DND-41 (cell line): Measurements from ENCODE around the gene COPZ1.
"Not testable (repeated sequence)": the region's sequence is repeated elsewhere in the genome, so short reads cannot be mapped to it uniquely, and the experiment has no call there.

Experiments used
- ATAC-seq: fragments of 200-7000 bp; cut with Tn5 transposase; 3 replicates; pipeline ENCODE4 v1.9.1; 2021; ENCODE audit warnings: low read depth; ENCODE audit not compliant: insufficient read depth
- DNase-seq: peaks from one replicate; pipeline ENCODE4 v3.0.0-alpha.2; 2020
- H2AFZ ChIP-seq: 2 replicates; pipeline ENCODE4 v1.6.0; 2012; ENCODE audit warnings: low read depth, low read length
- H3K27ac ChIP-seq: 2 replicates; pipeline ENCODE4 v1.5.1; 2012; ENCODE audit warnings: low read length, inconsistent platforms
- H3K27me3 ChIP-seq: fragments of 200-600 bp; sonication (generic); 2 replicates; pipeline ENCODE4 v1.6.0; 2012; ENCODE audit warnings: low read length, mild to moderate bottlenecking, inconsistent platforms; ENCODE audit not compliant: insufficient read depth, poor library complexity
- H3K36me3 ChIP-seq: 2 replicates; pipeline ENCODE4 v1.5.1; 2012; ENCODE audit warnings: low read length, inconsistent platforms; ENCODE audit not compliant: insufficient read depth
- H3K4me1 ChIP-seq: 2 replicates; pipeline ENCODE4 v1.5.1; 2012; ENCODE audit warnings: mild to moderate bottlenecking, low read length; ENCODE audit not compliant: insufficient read depth
- H3K4me2 ChIP-seq: 2 replicates; pipeline ENCODE4 v1.6.0; 2012; ENCODE audit warnings: mild to moderate bottlenecking, moderate library complexity, low read length, inconsistent platforms; ENCODE audit not compliant: insufficient read depth
- H3K4me3 ChIP-seq, 2 experiments: fragments of 200-600 bp in 1 of 2; shearing (Covaris generic) in 1 of 2; 2 replicates each; pipeline ENCODE4 v1.5.1; 2012 to 2016; ENCODE audit warnings: inconsistent platforms in 2 of 2, low read length in 2 of 2, mild to moderate bottlenecking in 2 of 2, low read depth in 1 of 2, moderate library complexity in 1 of 2
- H3K79me2 ChIP-seq: 2 replicates; pipeline ENCODE4 v1.6.0; 2012; ENCODE audit warnings: low read length, inconsistent platforms; ENCODE audit not compliant: insufficient read depth
- H3K9ac ChIP-seq: 2 replicates; pipeline ENCODE4 v1.6.0; 2012; ENCODE audit warnings: low read depth, mild to moderate bottlenecking, inconsistent platforms, low read length, moderate library complexity
- H3K9me3 ChIP-seq: 2 replicates; pipeline ENCODE4 v1.5.1; 2012; ENCODE audit warnings: low read length, moderate library complexity, mild to moderate bottlenecking, inconsistent platforms; ENCODE audit not compliant: insufficient read depth, severe bottlenecking
- H4K20me1 ChIP-seq: 2 replicates; pipeline ENCODE4 v1.6.0; 2012; ENCODE audit warnings: low read length; ENCODE audit not compliant: insufficient read depth
- EZH2 ChIP-seq: IDR thresholded peaks from 3 replicates; pipeline ENCODE4 v1.6.1; 2012; ENCODE audit warnings: borderline replicate concordance, low read depth, mild to moderate bottlenecking, moderate library complexity, low read length, inconsistent platforms; ENCODE audit not compliant: severe bottlenecking
- TF ChIP-seq, protein P1 (sequence below): IDR thresholded peaks from 2 replicates; pipeline ENCODE4 v1.5.1; 2012; ENCODE audit warnings: borderline replicate concordance, low read length, moderate library complexity, mild to moderate bottlenecking; ENCODE audit not compliant: poor library complexity, severe bottlenecking; ENCODE audit errors: extremely low read depth

Gene COPZ1

DNA sequence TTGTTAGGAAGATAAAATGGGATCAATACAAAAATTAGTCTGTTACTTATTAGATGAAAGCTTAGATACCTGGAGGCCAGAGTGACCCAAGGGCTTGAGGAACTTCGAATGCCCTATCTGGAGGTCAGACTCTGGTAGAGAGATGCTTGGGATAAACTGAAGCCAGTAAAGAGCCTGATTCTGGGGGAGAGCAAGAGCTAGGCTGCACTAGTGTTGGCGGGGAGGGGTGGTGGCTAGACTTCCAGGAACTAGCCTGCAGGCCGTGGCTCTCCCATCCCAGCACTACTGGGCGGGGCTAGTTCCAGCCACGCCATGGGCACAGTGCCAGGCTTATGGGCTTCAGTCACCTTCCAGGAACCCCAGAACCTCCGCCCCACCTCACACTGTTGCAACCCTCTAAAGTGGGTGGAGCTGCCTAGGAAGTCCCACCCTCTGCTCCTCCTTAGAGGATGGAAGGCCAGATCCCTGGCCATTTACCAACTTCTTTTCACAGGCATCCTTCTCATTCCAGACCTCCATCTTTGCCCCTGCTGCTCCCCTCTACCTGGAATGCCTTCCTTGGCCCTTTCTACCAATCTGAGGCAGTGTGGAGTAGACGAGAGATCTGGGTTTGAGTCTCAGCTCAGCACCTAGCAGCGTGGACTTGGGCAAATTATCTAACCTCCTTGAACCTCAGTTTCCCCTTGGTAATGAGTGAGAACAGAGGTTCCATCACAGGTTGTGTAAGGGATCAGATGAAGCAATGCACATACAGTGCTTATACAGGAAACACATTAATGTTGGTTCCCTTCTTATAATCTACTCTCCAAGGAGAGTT, 17.8 kb upstream of the COPZ1 start:
- H2AFZ ChIP-seq = no peak overlapping the region
- ATAC-seq (no peak), DNase-seq (peak; percentile 24)
- TF ChIP-seq EZH2 = no peak
- TF ChIP-seq, protein P1, sequence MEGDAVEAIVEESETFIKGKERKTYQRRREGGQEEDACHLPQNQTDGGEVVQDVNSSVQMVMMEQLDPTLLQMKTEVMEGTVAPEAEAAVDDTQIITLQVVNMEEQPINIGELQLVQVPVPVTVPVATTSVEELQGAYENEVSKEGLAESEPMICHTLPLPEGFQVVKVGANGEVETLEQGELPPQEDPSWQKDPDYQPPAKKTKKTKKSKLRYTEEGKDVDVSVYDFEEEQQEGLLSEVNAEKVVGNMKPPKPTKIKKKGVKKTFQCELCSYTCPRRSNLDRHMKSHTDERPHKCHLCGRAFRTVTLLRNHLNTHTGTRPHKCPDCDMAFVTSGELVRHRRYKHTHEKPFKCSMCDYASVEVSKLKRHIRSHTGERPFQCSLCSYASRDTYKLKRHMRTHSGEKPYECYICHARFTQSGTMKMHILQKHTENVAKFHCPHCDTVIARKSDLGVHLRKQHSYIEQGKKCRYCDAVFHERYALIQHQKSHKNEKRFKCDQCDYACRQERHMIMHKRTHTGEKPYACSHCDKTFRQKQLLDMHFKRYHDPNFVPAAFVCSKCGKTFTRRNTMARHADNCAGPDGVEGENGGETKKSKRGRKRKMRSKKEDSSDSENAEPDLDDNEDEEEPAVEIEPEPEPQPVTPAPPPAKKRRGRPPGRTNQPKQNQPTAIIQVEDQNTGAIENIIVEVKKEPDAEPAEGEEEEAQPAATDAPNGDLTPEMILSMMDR = no peak
- H3K4me1 ChIP-seq = peaks cover 17% of the 10 kb centered on the region
- H3K27ac ChIP-seq = no peak overlapping the region
- H3K79me2 ChIP-seq = no peaks in the 10 kb centered on the region
- no peaks in the 10 kb centered on the region for H4K20me1 ChIP-seq
- peaks cover 6% of the 10 kb centered on the region for H3K27me3 ChIP-seq
- H3K4me3 ChIP-seq = no peak overlapping the region
- no peak overlapping the region for H3K4me2 ChIP-seq
- no peaks in the 10 kb centered on the region for H3K36me3 ChIP-seq
- H3K9ac ChIP-seq = no peak overlapping the region
- H3K9me3 ChIP-seq = no peaks in the 10 kb centered on the region

DNA sequence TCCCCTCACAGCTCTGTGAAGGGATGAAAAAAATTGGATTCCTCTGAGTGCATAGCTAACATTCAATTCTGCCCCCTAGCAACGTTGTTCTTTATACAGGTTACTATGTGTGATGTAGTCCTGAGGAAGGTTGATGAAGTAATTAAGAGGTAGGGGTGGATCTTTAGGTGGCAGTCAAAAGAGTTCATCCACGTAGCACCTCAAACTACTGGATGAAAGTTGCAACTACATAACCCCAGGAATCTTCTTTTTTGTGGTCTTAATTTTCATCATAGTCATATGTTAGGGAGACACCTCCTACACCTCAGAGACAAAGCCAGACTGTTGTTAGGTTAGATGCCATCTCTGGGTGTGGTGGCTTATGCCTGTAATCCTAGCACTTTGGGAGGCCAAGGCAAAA, 13.9 kb upstream of the COPZ1 start:
- Histone ChIP-seq H2AFZ (no peak overlapping the region), H3K9ac (no peak overlapping the region), H4K20me1 (no peaks in the 10 kb centered on the region), H3K36me3 (no peaks in the 10 kb centered on the region), H3K4me3 (no peak overlapping the region), H3K4me1 (no peaks in the 10 kb centered on the region), H3K27me3 (no peaks in the 10 kb centered on the region), H3K4me2 (no peak overlapping the region), H3K9me3 (no peaks in the 10 kb centered on the region), H3K79me2 (no peaks in the 10 kb centered on the region), H3K27ac (no peak overlapping the region)
- no peak for TF ChIP-seq EZH2
- TF ChIP-seq, protein P1 = no peak
- no peak for ATAC-seq
- DNase-seq = no peak

DNA sequence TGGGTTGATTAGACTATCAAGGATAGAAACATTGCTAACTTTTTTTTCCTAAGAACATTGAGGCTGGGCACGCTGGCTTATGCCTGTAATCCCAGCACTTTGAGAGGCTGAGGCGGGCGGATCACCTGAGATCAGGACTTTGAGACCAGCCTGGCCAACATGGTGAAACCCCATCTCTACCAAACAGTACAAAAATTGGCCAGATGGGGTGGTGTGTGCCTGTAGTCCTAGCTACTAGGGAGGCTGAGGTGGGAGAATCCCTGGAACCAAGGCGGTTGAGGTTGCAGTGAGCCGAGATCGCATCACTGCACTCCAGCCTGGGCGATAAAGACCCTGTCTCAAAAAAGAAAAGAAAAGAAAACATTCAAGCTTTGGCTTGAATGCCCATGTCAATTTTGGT, 12.6 kb upstream of the COPZ1 start:
- not testable (repeated sequence) for H3K27ac ChIP-seq, ATAC-seq, H3K9ac ChIP-seq, H3K4me3 ChIP-seq, H3K9me3 ChIP-seq, DNase-seq, H2AFZ ChIP-seq, H4K20me1 ChIP-seq, H3K4me2 ChIP-seq, H3K36me3 ChIP-seq, H3K79me2 ChIP-seq, H3K4me1 ChIP-seq, H3K27me3 ChIP-seq

DNA sequence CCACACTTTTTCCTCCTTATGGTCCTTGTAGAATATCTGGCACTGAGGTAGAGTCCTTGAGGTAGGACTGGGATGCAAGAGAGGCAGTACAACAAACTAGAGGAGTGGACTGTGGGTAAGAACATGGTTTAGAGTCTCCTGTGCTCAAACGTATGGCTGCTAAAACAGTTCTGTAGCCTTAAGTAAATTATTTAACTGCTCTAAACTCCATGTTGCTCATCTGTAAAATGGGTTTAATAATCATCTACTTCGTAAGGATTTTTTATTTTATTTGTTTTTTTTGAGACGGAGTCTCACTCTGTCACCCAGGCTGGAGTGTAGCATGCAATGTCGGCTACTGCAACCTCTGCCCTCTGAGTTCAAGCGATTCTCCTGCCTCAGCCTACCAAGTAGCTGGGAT, 3.6 kb upstream of the COPZ1 start:
- Histone ChIP-seq H2AFZ (no peak overlapping the region), H3K4me3 (no peak overlapping the region), H3K4me2 (no peak overlapping the region), H3K36me3 (no peaks in the 10 kb centered on the region), H3K27me3 (no peaks in the 10 kb centered on the region), H3K79me2 (peaks cover 12% of the 10 kb centered on the region), H3K9me3 (no peaks in the 10 kb centered on the region), H4K20me1 (no peaks in the 10 kb centered on the region), H3K4me1 (peaks cover 15% of the 10 kb centered on the region), H3K27ac (no peak overlapping the region), H3K9ac (no peak overlapping the region)
- no peak for ATAC-seq
- no peak for TF ChIP-seq EZH2
- TF ChIP-seq, protein P1 = no peak
- no peak for DNase-seq

DNA sequence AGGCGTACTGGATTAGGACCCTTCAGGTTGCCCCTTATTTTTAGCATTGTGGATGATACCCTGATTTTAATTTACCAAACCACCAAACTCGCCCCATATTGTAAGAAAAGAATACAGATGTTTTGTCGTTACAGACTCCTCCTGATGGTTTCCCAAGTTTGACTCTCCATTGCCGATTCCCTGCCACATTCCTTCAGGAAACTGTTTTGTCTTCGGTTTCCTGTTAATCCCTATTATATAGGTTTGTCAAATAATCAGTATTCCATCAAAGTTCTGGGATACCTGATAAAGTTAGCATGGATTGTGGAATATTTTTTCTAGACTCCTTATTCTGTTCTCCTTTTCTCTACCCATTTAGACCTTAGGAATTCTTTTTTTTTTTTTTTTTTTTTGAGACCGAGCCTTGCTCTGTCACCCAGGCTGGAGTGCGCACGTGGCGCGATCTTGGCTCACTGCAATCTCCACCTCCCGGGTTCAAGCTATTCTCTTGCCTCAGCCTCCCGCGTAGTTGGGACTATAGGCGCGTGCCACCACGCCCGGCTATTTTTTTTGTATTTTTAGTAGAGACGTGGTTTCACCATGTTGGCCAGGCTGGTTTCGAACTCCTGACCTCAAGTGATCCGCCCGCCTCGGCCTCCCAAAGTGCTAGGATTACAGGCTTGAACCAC, 645 bp downstream of the COPZ1 start:
- H3K36me3 ChIP-seq, H4K20me1 ChIP-seq, H3K9me3 ChIP-seq, ATAC-seq, DNase-seq, H3K27me3 ChIP-seq: not testable (repeated sequence)
- Histone ChIP-seq H3K4me2 (peak overlapping the region; percentile 90), H3K4me3 (peak overlapping the region; percentile 67 to 72), H2AFZ (peak overlapping the region; percentile 81), H3K27ac (peak overlapping the region; percentile 58), H3K4me1 (peaks cover 19% of the 10 kb centered on the region), H3K79me2 (peaks cover 45% of the 10 kb centered on the region), H3K9ac (peak overlapping the region; percentile 56)
